K562 treated with DMSO at 1 percent for 24 hours (cell line): Measurements from ENCODE around the gene ILK. TPM values are rescaled to one million over a fixed set of nuclear protein-coding genes. Genes with fewer than 3 reads are reported as not detected.

Experiments used
- total RNA-seq: library from RNA; unstranded; fragments of 300-600 nt; gene quantifications from 2 replicates; pipeline ENCODE4 v1.2.3, GENCODE V29; 2022; ENCODE audit warnings: low read depth; ENCODE audit not compliant: insufficient read depth

The ILK gene
- total RNA-seq, result 119 and 121 TPM in 2 replicates

GRCh38 chr11:6603287-6604080 is at the start of gene ILK, which contains the start of gene RRP8:
Gene ILK, plus strand, starts transcription at chr11:6603774. Its CDS starts 498 bp downstream, at chr11:6604272.
Gene RRP8, minus strand, starts transcription at chr11:6603616. Its CDS starts 114 bp downstream, at chr11:6603502.

GRCh38 chr11:6612213-6613041 is 8.9 kb downstream of the ILK start, which contains the start of gene TAF10:
Gene TAF10, minus strand, starts transcription at chr11:6612216. Its CDS starts 27 bp downstream, at chr11:6612189.

GRCh38 chr11:6619004-6619745 is 15.6 kb downstream of the ILK start, which contains the start of gene TPP1:
Gene TPP1, minus strand, starts transcription at chr11:6619422. Its CDS starts 22 bp downstream, at chr11:6619400.

GRCh38 chr11:6655790-6656583 is 52.4 kb downstream of the ILK start, which contains the start of gene DCHS1:
Gene DCHS1, minus strand, starts transcription at chr11:6655809. Its CDS starts 14,196 bp downstream, at chr11:6641613.

Other genes with a start within 250 kb of the ILK start
- 47.6 and 53.9 TPM in 2 replicates for gene SMPD1, start 213.3 kb upstream of the ILK start, total RNA-seq
- 3.1 and 3.4 TPM in 2 replicates for gene APBB1, start 184.7 kb upstream of the ILK start, total RNA-seq
- gene HPX, start 162.8 kb upstream of the ILK start, total RNA-seq, result 0.46 and 0.95 TPM in 2 replicates
- 12.3 and 29.1 TPM in 2 replicates for gene TRIM3, start 129.8 kb upstream of the ILK start, total RNA-seq
- 35.2 and 39.9 TPM in 2 replicates for gene ARFIP2, start 122.4 kb upstream of the ILK start, total RNA-seq
- gene TIMM10B, start 122.3 kb upstream of the ILK start, total RNA-seq, result 20.0 and 20.9 TPM in 2 replicates
- gene DNHD1, start 106.5 kb upstream of the ILK start, total RNA-seq, result 7.8 and 10.4 TPM in 2 replicates
- gene RRP8, start 158 bp upstream of the ILK start, total RNA-seq, result 13.6 and 16.1 TPM in 2 replicates
- gene TAF10, start 8.4 kb downstream of the ILK start, total RNA-seq, result 114 and 115 TPM in 2 replicates
- 117 and 119 TPM in 2 replicates for gene TPP1, start 15.6 kb downstream of the ILK start, total RNA-seq
- 0.49 and 0.64 TPM in 2 replicates for gene DCHS1, start 52.0 kb downstream of the ILK start, total RNA-seq
- 54.0 and 59.4 TPM in 2 replicates for gene MRPL17, start 79.6 kb downstream of the ILK start, total RNA-seq
- 0.21 and 0.23 TPM in 2 replicates for gene OR2AG2, start 168.2 kb downstream of the ILK start, total RNA-seq
- gene OR2AG1, start 179.2 kb downstream of the ILK start, total RNA-seq, result not detected in 2 replicates
- not detected in 2 replicates for gene OR6A2, start 195.9 kb downstream of the ILK start, total RNA-seq
- not detected in 2 replicates for gene OR10A5, start 241.9 kb downstream of the ILK start, total RNA-seq